NB4 (cell line): ENCODE results near the gene ZBTB20.

Experiments used
- POLR2A ChIP-seq: IDR thresholded peaks from 2 replicates; pipeline ENCODE4 v1.6.1; 2011; ENCODE audit warnings: mild to moderate bottlenecking; ENCODE audit not compliant: insufficient read length; ENCODE audit errors: extremely low read depth
- TF ChIP-seq, protein P1 (sequence below): IDR thresholded peaks from one replicate; pipeline ENCODE4 v1.5.1; 2012; ENCODE audit warnings: low read depth, low read length

DNA sequence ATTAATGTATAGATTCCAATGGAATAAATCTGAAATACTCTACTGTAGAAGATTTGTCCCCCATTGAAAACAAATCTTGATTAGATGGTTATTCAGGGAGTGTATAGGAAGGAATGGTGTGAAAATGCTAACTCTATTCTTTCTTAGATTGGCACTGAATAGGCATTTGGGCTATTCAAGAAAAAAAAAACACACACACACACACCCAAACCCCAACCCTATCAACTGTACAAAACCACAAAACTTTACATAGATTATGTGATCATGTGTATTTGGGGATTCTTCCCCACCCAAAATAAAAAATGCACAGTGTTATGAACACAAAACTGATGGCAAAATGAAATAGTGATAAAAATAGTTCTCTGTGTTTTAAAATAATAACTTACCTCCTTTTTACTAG lies 791.4 kb downstream of the ZBTB20 start:
- no peak for TF ChIP-seq POLR2A
- TF ChIP-seq, protein P1, sequence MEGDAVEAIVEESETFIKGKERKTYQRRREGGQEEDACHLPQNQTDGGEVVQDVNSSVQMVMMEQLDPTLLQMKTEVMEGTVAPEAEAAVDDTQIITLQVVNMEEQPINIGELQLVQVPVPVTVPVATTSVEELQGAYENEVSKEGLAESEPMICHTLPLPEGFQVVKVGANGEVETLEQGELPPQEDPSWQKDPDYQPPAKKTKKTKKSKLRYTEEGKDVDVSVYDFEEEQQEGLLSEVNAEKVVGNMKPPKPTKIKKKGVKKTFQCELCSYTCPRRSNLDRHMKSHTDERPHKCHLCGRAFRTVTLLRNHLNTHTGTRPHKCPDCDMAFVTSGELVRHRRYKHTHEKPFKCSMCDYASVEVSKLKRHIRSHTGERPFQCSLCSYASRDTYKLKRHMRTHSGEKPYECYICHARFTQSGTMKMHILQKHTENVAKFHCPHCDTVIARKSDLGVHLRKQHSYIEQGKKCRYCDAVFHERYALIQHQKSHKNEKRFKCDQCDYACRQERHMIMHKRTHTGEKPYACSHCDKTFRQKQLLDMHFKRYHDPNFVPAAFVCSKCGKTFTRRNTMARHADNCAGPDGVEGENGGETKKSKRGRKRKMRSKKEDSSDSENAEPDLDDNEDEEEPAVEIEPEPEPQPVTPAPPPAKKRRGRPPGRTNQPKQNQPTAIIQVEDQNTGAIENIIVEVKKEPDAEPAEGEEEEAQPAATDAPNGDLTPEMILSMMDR: no peak
